Panc1 (cell line): ENCODE measurements around the gene NT5C. TPM values are rescaled to one million over a fixed set of nuclear protein-coding genes. Genes with fewer than 3 reads are reported as not detected.
A peak's percentile ranks its signal among the peaks of the same experiment; 100 is the strongest.

Experiments used
- ATAC-seq: fragments of 200-7000 bp; cut with Tn5 transposase; 2 replicates; pipeline ENCODE4 v1.9.1; 2020; ENCODE audit warnings: mild to moderate bottlenecking, moderate library complexity
- BruUV-seq: library from RNA; stranded (reverse); fragments of 400-500 nt; replicated peaks from 2 replicates; lab custom pipeline; 2021; lab: Mats Ljungman, UMichigan
- CTCF ChIA-PET: fragments of 300-600 bp; sonication (Branson Sonifier 250); formaldehyde crosslinking; loops from one replicate; lab custom pipeline; 2022; ENCODE audit warnings: antibody characterized with exemption; lab: Charles Lee
- POLR2A ChIA-PET: fragments of 300-600 bp; sonication (Branson Sonifier 250); formaldehyde crosslinking; loops from one replicate; lab custom pipeline; 2022; ENCODE audit warnings: antibody characterized with exemption; lab: Charles Lee
- DNase-seq: peaks from one replicate; pipeline ENCODE4 v3.0.0-alpha.2; 2010; ENCODE audit warnings: low read depth, low spot score
- H3K27ac ChIP-seq: 2 replicates; pipeline ENCODE4 v1.5.1; 2011; ENCODE audit warnings: mild to moderate bottlenecking, low read length, inconsistent platforms
- H3K27me3 ChIP-seq: fragments of 200-500 bp; sonication (Bioruptor generic); 2 replicates; pipeline ENCODE4 v1.6.0; 2014; ENCODE audit warnings: low read length, inconsistent platforms; ENCODE audit not compliant: control insufficient read depth, insufficient read depth
- H3K36me3 ChIP-seq: fragments of 200-500 bp; sonication (Bioruptor generic); 2 replicates; pipeline ENCODE4 v1.5.1; 2014; ENCODE audit warnings: inconsistent platforms, mild to moderate bottlenecking, low read length, moderate library complexity; ENCODE audit not compliant: control insufficient read depth, insufficient read depth
- H3K4me1 ChIP-seq: 2 replicates; pipeline ENCODE4 v1.5.1; 2011; ENCODE audit warnings: inconsistent platforms, mild to moderate bottlenecking, low read length, moderate library complexity; ENCODE audit not compliant: control insufficient read depth, insufficient read depth
- H3K4me3 ChIP-seq, 2 experiments: 2 replicates each; pipeline ENCODE4 v1.5.1; 2011 to 2012; ENCODE audit warnings: low read depth in 2 of 2, low read length in 2 of 2, mild to moderate bottlenecking in 2 of 2, inconsistent platforms in 1 of 2, moderate library complexity in 1 of 2
- H3K9me3 ChIP-seq: fragments of 200-500 bp; sonication (Bioruptor generic); 2 replicates; pipeline ENCODE4 v1.5.1; 2014; ENCODE audit warnings: low read depth, mild to moderate bottlenecking, inconsistent platforms, low read length, moderate library complexity; ENCODE audit not compliant: control insufficient read depth, insufficient read depth
- POLR2AphosphoS5 ChIP-seq: IDR thresholded peaks from 2 replicates; pipeline ENCODE4 v1.6.1; 2012; ENCODE audit warnings: mild to moderate bottlenecking, low read depth, low read length, moderate library complexity
- REST ChIP-seq, 2 experiments: IDR thresholded peaks; 2 replicates each; pipeline ENCODE4 v1.6.1; 2011 to 2012; ENCODE audit warnings: low read depth in 2 of 2, control low read depth in 1 of 2, low read length in 1 of 2, mild to moderate bottlenecking in 1 of 2, moderate library complexity in 1 of 2; ENCODE audit not compliant: insufficient read depth in 1 of 2
- SIN3A ChIP-seq: IDR thresholded peaks from 2 replicates; pipeline ENCODE4 v1.6.1; 2012; ENCODE audit warnings: low read depth, mild to moderate bottlenecking, low read length, moderate library complexity, borderline replicate concordance; ENCODE audit not compliant: insufficient read depth
- TCF7L2 ChIP-seq: IDR thresholded peaks from 2 replicates; pipeline ENCODE4 v1.6.1; 2011; ENCODE audit warnings: mild to moderate bottlenecking, low read depth, low read length, inconsistent platforms
- in situ Hi-C: cut with HindIII; loops from 2 replicates; pipeline ENCODE4 v1.10.0; 2016; ENCODE audit warnings: low sequenced_read_pairs, low pct_unique_long_range_greater_than_20kb
- intact Hi-C: fragments of 100-400 bp; cut with micrococcal nuclease; formaldehyde crosslinking; loops from one replicate; pipeline ENCODE4 v1.10.0; 2022; ENCODE audit not compliant: unreplicated experiment
- total RNA-seq: library from RNA; stranded (reverse); gene quantifications from one replicate; pipeline ENCODE4 v1.2.1, GENCODE V29; 2021; ENCODE audit not compliant: unreplicated experiment

Gene NT5C
- total RNA-seq, 1 experiment from 2014 or later: 63.4 TPM

DNA sequence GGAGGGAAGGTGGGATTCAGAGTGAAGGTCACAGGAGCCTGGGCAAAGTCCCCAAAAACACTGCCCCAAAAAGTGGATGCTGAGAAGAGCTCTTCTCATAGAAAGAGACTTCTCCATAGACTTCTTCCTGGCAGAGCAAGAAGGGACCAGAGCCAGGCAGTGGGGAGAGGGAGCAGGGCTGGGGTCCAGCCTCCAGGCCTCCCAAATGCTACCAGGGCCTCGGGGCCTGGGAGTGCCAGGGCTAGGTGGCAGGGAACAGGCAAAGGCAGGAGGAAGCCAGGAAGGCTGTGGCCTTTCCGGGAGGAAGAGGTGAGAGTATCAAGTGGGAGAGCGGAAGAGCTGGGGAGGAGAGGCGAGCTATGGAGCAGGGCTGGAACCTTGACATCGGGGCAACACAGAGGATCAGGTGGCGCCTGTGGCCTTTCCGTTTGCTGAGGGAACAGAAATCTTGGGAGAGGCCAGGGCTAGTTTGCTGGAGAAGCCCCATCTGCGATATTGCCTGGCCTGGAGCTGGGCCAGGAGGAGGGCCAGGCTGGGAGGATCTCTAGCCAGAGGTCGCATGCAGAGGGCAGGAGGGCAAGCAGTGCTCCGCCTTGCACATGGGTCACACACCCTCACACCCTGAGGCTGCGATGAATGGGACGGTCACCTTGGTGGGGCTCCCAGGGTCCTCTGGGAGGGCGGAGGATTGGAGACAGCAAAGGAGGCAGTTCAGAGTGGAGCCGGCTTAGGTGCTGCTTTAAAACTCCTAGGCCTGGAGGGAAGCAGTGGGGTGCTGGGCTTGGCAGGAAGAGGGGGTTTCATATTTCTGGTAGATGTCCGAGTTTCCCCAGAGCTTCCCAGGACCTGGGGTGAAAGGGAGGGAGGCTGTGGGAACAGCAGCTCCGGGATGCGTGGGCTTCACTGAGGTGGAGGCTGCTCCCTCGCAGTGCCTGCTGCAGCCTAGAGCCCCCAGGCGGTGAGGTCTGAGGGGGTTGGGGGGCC is 40.4 kb downstream of the NT5C start:
- Histone ChIP-seq H3K4me3 (peak overlapping the region; percentile 9 to 50), H3K36me3 (no peaks in the 10 kb centered on the region; the same call in 1 of the 2 replicates), H3K4me1 (peaks cover 69% of the 10 kb centered on the region), H3K27ac (peak overlapping the region; percentile 72), H3K27me3 (no peaks in the 10 kb centered on the region), H3K9me3 (no peaks in the 10 kb centered on the region)
- ATAC-seq (peak; percentile 11), DNase-seq (no peak)
- ChIA-PET POLR2A (no interaction called here), CTCF (interaction anchor here (0.6 to 0.9 kb wide), 3 partner anchors 19 to 130 kb away, joined by 3 to 4 read pairs (median 4); no protein-coding TSS in a partner anchor)
- intact Hi-C loops (no loop called here), in situ Hi-C loops (no loop called here)
- no TSS peak for BruUV-seq
- TF ChIP-seq POLR2AphosphoS5 (peak; percentile 20), SIN3A (no peak)

- intact Hi-C loops: no loop called here
- BruUV-seq: TSS peak; percentile 73
- Histone ChIP-seq H3K36me3 (no peaks in the 10 kb centered on the region; the same call in 1 of the 2 replicates), H3K4me3 (peak overlapping the region; percentile 56 to 76), H3K27me3 (no peaks in the 10 kb centered on the region), H3K27ac (peak overlapping the region; percentile 93), H3K4me1 (peaks cover 64% of the 10 kb centered on the region), H3K9me3 (no peaks in the 10 kb centered on the region)
- DNase-seq (no peak), ATAC-seq (peak; percentile 61)
- POLR2A ChIA-PET: interaction anchor here (0.6 kb wide), 1 partner anchor 348 kb away, joined by 16 read pairs; no protein-coding TSS in a partner anchor
- in situ Hi-C loops: no loop called here
- CTCF ChIA-PET: interaction anchor here (0.6 to 2.0 kb wide), 7 partner anchors 17 to 141 kb away, joined by 3 to 11 read pairs (median 6); no protein-coding TSS in a partner anchor
- TF ChIP-seq TCF7L2 (peak; percentile 54), POLR2AphosphoS5 (no peak)
Measured at GRCh38 chr17:75088465-75089417, 42.8 kb downstream of the NT5C start.

DNA sequence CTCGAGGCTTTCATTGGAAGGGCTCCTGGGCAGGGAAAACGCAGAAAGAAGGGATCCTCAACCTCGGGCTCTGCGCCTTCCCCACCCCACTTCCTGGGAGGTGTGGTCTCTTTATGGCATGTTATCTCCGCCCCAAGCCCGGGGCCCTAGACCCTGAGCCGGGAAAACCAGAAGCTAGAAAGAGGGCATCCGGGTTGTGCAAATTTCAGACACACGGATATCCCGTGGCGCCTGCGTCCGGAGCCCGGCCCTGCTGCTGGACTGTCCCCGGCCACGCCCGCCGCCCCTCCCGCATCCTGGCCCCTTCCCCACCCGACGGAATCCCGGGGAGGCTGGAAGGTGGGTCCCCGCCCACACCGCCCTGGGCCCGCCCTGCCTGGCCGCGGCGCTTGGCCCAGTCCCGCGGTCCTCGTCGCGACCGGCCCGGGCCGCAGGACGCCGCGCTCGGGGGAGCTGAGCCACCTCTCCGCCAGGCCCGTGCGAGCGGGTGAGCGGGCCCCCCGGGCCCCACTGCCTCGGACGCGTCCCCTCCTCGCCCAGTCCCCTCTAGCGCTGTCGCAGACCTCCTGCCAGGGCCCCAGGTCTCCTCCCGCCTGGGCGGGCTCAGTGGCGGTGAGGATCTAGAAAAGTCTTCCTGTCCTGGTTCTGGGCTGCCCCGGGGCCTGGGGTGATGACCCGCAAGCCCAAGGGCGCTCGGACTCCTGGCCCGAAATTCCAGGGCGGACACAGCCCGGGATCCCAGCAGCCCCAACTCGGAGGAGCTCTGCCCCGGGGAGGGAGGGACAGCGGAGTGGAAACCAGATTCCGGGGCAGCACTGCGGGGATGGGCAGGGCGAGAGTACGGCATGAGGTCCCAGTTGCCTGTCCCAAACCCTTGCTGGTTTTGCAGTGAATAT is 43.7 kb downstream of the NT5C start, which contains the start of gene SLC16A5:
SLC16A5 (plus strand) TSS at position 397 of the 896 bp plus-strand sequence. CDS start 5,683 bp downstream, outside the sequence.
- CTCF ChIA-PET: interaction anchor here (1.3 to 2.0 kb wide), 5 partner anchors 18 to 127 kb away, joined by 3 to 11 read pairs (median 5); no protein-coding TSS in a partner anchor
- Histone ChIP-seq H3K4me3 (peak within 1 kb of the TSS; percentile 56 to 76), H3K36me3 (no peaks in the 10 kb centered on the region; the same call in 1 of the 2 replicates), H3K9me3 (no peaks in the 10 kb centered on the region), H3K4me1 (peaks cover 57% of the 10 kb centered on the region), H3K27me3 (no peaks in the 10 kb centered on the region), H3K27ac (peak within 1 kb of the TSS; percentile 93)
- in situ Hi-C loops: no loop called here
- POLR2A ChIA-PET: interaction anchor here (0.6 kb wide), 1 partner anchor 30 kb away, joined by 6 read pairs; no protein-coding TSS in a partner anchor
- peak; percentile 85 for ATAC-seq
- DNase-seq: no peak
- BruUV-seq: no TSS peak
- intact Hi-C loops: no loop called here
- TF ChIP-seq POLR2AphosphoS5: no peak; the same call in none of the 2 replicates
- no peak; a peak in 1 of 4 replicates for TF ChIP-seq REST (IDR thresholded peaks at IDR 0.05; ENCODE audit: insufficient read depth in 1 of 2, low read depth in 2 of 2, low read length in 1 of 2)
- peak; percentile 84; the same call in 1 of the 2 replicates for TF ChIP-seq SIN3A
